H1 (cell line): ENCODE data around the gene PITPNM1. TPM values are rescaled to one million over a fixed set of nuclear protein-coding genes. Genes with fewer than 3 reads are reported as not detected.

ENCODE experiments used
- CTCF ChIA-PET: fragments of 300-600 bp; sonication (Branson Sonifier 250); formaldehyde crosslinking; loops from one replicate; lab custom pipeline; 2021; ENCODE audit not compliant: partially characterized antibody; lab: Charles Lee
- POLR2A ChIA-PET: fragments of 300-600 bp; sonication (Branson Sonifier 250); formaldehyde crosslinking; loops from one replicate; lab custom pipeline; 2021; ENCODE audit warnings: inconsistent platforms; ENCODE audit not compliant: partially characterized antibody; lab: Charles Lee
- DNase-seq, 2 experiments: peaks; one replicate each; pipeline versions ENCODE4 v3.0.0 to v3.0.0-alpha.2; 2010 to 2022; ENCODE audit warnings: low spot score in 2 of 2, low read depth in 1 of 2, mixed read lengths in 1 of 2
- FAIRE-seq: peaks from 2 replicates; lab custom pipeline; 2011; peaks lifted over from hg19 to GRCh38; lab: Jason Lieb, UNC
- H2AFZ ChIP-seq: 2 replicates; pipeline ENCODE4 v1.8.1; 2012; ENCODE audit warnings: low read length, inconsistent platforms
- H2AK5ac ChIP-seq: 2 replicates; pipeline ENCODE4 v1.6.1; 2013; ENCODE audit warnings: low read depth, low read length
- H2BK120ac ChIP-seq: replicated peaks from 2 replicates; pipeline ENCODE3; 2013; ENCODE audit warnings: low read depth, low read length, inconsistent platforms
- H2BK12ac ChIP-seq: 2 replicates; pipeline ENCODE4 v1.6.1; 2013; ENCODE audit warnings: low read depth, low read length
- H2BK15ac ChIP-seq: 2 replicates; pipeline ENCODE4 v1.6.1; 2013; ENCODE audit warnings: low read length
- H2BK20ac ChIP-seq: 2 replicates; pipeline ENCODE4 v1.6.1; 2013; ENCODE audit warnings: low read length
- H2BK5ac ChIP-seq: 2 replicates; pipeline ENCODE4 v1.6.1; 2013; ENCODE audit warnings: low read depth, low read length
- H3K14ac ChIP-seq: 2 replicates; pipeline ENCODE4 v1.6.1; 2013; ENCODE audit warnings: inconsistent platforms; ENCODE audit not compliant: insufficient read length
- H3K18ac ChIP-seq: 2 replicates; pipeline ENCODE4 v1.6.1; 2013; ENCODE audit warnings: low read length; ENCODE audit errors: extremely low read depth
- H3K23ac ChIP-seq: 2 replicates; pipeline ENCODE4 v1.6.1; 2013; ENCODE audit warnings: inconsistent platforms; ENCODE audit not compliant: insufficient read length
- H3K23me2 ChIP-seq: 2 replicates; pipeline ENCODE4 v1.6.1; 2013; ENCODE audit warnings: low read depth, low read length
- H3K27ac ChIP-seq: 2 replicates; pipeline ENCODE4 v1.6.1; 2011; ENCODE audit warnings: low read depth, low read length, inconsistent platforms
- H3K27me3 ChIP-seq, 4 experiments: replicated peaks in 1 of 4; 1 replicate in 1 of 4; 2 replicates in 3 of 4; pipeline versions ENCODE4 v1.6.1 to v1.8.1; 2011 to 2013; ENCODE audit warnings: low read length in 3 of 4, mild to moderate bottlenecking in 3 of 4, inconsistent platforms in 2 of 4, mixed read lengths in 2 of 4, moderate library complexity in 1 of 4; ENCODE audit not compliant: control insufficient read depth in 3 of 4, insufficient read depth in 3 of 4; ENCODE audit errors: extremely low read depth in 1 of 4
- H3K36me3 ChIP-seq, 4 experiments: 2 replicates each; pipeline versions ENCODE4 v1.6.1 to v1.8.1; 2011 to 2013; ENCODE audit warnings: mild to moderate bottlenecking in 4 of 4, low read length in 3 of 4, moderate library complexity in 2 of 4, control low read depth in 1 of 4, inconsistent platforms in 1 of 4; ENCODE audit not compliant: insufficient read depth in 4 of 4, control insufficient read depth in 2 of 4
- H3K4ac ChIP-seq: replicated peaks from 2 replicates; pipeline ENCODE3; 2013; ENCODE audit warnings: low read length, low read depth, mixed read lengths, inconsistent platforms; ENCODE audit not compliant: insufficient read length
- H3K4me1 ChIP-seq, 4 experiments: replicated peaks in 1 of 4; 1 replicate in 1 of 4; 2 replicates in 3 of 4; pipeline versions ENCODE4 v1.6.1 to v1.8.1; 2011 to 2013; ENCODE audit warnings: low read length in 3 of 4, inconsistent platforms in 2 of 4, mixed read lengths in 1 of 4; ENCODE audit not compliant: insufficient read depth in 4 of 4, control insufficient read depth in 3 of 4
- H3K4me2 ChIP-seq, 2 experiments: 2 replicates each; pipeline versions ENCODE4 v1.6.1 to v1.8.1; 2011 to 2013; ENCODE audit warnings: low read depth in 2 of 2, low read length in 2 of 2, control low read depth in 1 of 2, inconsistent platforms in 1 of 2, mild to moderate bottlenecking in 1 of 2; ENCODE audit not compliant: insufficient read depth in 1 of 2
- H3K4me3 ChIP-seq, 4 experiments: fragments of 200-600, 300-600 bp in 1 of 4; sonication (generic), shearing (Covaris generic), sonication (Bioruptor Twin) in 1 of 4; 2 replicates each; pipeline versions ENCODE4 v1.5.1 to v1.8.1; 2011 to 2016; ENCODE audit warnings: low read length in 4 of 4, low read depth in 3 of 4, control low read depth in 2 of 4, inconsistent platforms in 2 of 4, mild to moderate bottlenecking in 2 of 4, mixed read lengths in 1 of 4, moderate library complexity in 1 of 4; ENCODE audit not compliant: insufficient read depth in 2 of 4; ENCODE audit errors: extremely low read depth in 1 of 4
- H3K56ac ChIP-seq: replicated peaks from 2 replicates; pipeline ENCODE3; 2013; ENCODE audit warnings: low read depth, mild to moderate bottlenecking, mixed read lengths, low read length, inconsistent platforms; ENCODE audit not compliant: insufficient read length
- H3K79me1 ChIP-seq: 2 replicates; pipeline ENCODE4 v1.6.1; 2013; ENCODE audit warnings: low read depth, low read length, control low read depth
- H3K79me2 ChIP-seq, 2 experiments: 2 replicates each; pipeline versions ENCODE4 v1.6.1 to v1.8.1; 2012 to 2013; ENCODE audit warnings: low read length in 2 of 2, mild to moderate bottlenecking in 2 of 2, inconsistent platforms in 1 of 2; ENCODE audit not compliant: insufficient read depth in 2 of 2, control insufficient read depth in 1 of 2
- H3K9ac ChIP-seq, 4 experiments: replicated peaks in 1 of 4; 1 replicate in 1 of 4; 2 replicates in 3 of 4; pipeline versions ENCODE4 v1.6.1 to v1.8.1; 2011 to 2013; ENCODE audit warnings: low read depth in 3 of 4, low read length in 3 of 4, control low read depth in 2 of 4, mild to moderate bottlenecking in 2 of 4, moderate library complexity in 2 of 4, inconsistent platforms in 1 of 4; ENCODE audit errors: extremely low read depth in 1 of 4
- H3K9me3 ChIP-seq, 2 experiments: 2 replicates each; pipeline versions ENCODE4 v1.6.1 to v1.8.1; 2012 to 2013; ENCODE audit warnings: mild to moderate bottlenecking in 2 of 2, moderate library complexity in 2 of 2, control low read depth in 1 of 2, inconsistent platforms in 1 of 2, low read depth in 1 of 2, low read length in 1 of 2, mixed read lengths in 1 of 2; ENCODE audit not compliant: insufficient read depth in 2 of 2
- H4K20me1 ChIP-seq, 2 experiments: replicated peaks in 1 of 2; 2 replicates each; pipeline versions ENCODE3 to v1.8.1; 2011 to 2013; ENCODE audit warnings: inconsistent platforms in 2 of 2, low read length in 2 of 2, mild to moderate bottlenecking in 1 of 2; ENCODE audit not compliant: insufficient read depth in 2 of 2, control insufficient read depth in 1 of 2
- H4K5ac ChIP-seq: 2 replicates; pipeline ENCODE4 v1.6.1; 2013; ENCODE audit warnings: low read length, low read depth, mixed read lengths, inconsistent platforms; ENCODE audit not compliant: insufficient read length
- H4K8ac ChIP-seq: 2 replicates; pipeline ENCODE4 v1.8.0; 2013; ENCODE audit warnings: mild to moderate bottlenecking, moderate library complexity, low read length, inconsistent platforms; ENCODE audit not compliant: insufficient read depth; ENCODE audit errors: extremely low read depth
- H4K91ac ChIP-seq: replicated peaks from 2 replicates; pipeline ENCODE3; 2013; ENCODE audit warnings: low read length, mixed read lengths, inconsistent platforms; ENCODE audit not compliant: insufficient read length
- BCL11A ChIP-seq, 2 experiments: IDR thresholded peaks; one replicate each; pipeline ENCODE4 v1.6.1; 2011; ENCODE audit warnings: low read depth in 2 of 2, low read length in 2 of 2, mild to moderate bottlenecking in 2 of 2
- HDAC6 ChIP-seq: IDR thresholded peaks from one replicate; pipeline ENCODE4 v1.7.1; 2012; ENCODE audit warnings: low read depth, mild to moderate bottlenecking, inconsistent platforms, low read length, moderate library complexity
- JUN ChIP-seq: IDR thresholded peaks from 2 replicates; pipeline ENCODE4 v1.6.1; 2011; ENCODE audit warnings: low read depth, mild to moderate bottlenecking, improper control_type of control experiment, low read length
- KDM1A ChIP-seq: fragments of 200-600, 300-600 bp; sonication (generic); IDR thresholded peaks from 2 replicates; pipeline ENCODE4 v1.7.1; 2016; ENCODE audit warnings: mild to moderate bottlenecking, low read length, borderline replicate concordance
- KDM4A ChIP-seq: IDR thresholded peaks from one replicate; pipeline ENCODE4 v1.7.1; 2012; ENCODE audit warnings: low read depth, mild to moderate bottlenecking, moderate library complexity, low read length, inconsistent platforms; ENCODE audit not compliant: severe bottlenecking
- SRF ChIP-seq: IDR thresholded peaks from 2 replicates; pipeline ENCODE4 v1.6.1; 2011; ENCODE audit warnings: mild to moderate bottlenecking, low read depth, low read length, moderate library complexity
- WGBS, 2 experiments: shearing (Covaris generic) in 1 of 2; methylation state at CpG; one replicate each; pipeline versions ENCODE4 v1.1.6 to v1.1.7; 2013 to 2015; ENCODE audit warnings: low lambda C conversion rate in 2 of 2, mixed read lengths in 2 of 2, inconsistent platforms in 1 of 2, low coverage in 1 of 2, missing lambda C conversion rate in 1 of 2; ENCODE audit not compliant: insufficient replicate concordance in 2 of 2, insufficient coverage in 1 of 2, insufficient read length in 1 of 2; ENCODE audit errors: extremely low coverage in 1 of 2, missing lambda C conversion rate in 1 of 2; 5-methylcytosine and 5-hydroxymethylcytosine counted together
- polyA plus RNA-seq, 7 experiments: library from polyadenylated mRNA; depleted of rRNA in 3 of 7; stranded (reverse) in 5 of 7; unstranded in 2 of 7; fragments of >200 nt in 5 of 7; fragments of 200-250 nt in 2 of 7; gene quantifications; 1 replicate in 5 of 7; 2 replicates in 1 of 7; 4 replicates in 1 of 7; pipeline versions ENCODE4 v1.2.1 to v1.2.3, GENCODE V29; 2011 to 2013; ENCODE audit warnings: missing spikeins in 2 of 7, mixed read lengths in 2 of 7
- total RNA-seq: library from RNA; stranded (reverse); fragmentation: NEBNext Ultra II Directional; extraction: Animal tissue kit (Norgen Biotek cat#: 25700); gene quantifications from 2 replicates; pipeline ENCODE4 v1.2.1, GENCODE V29; 2021

Gene PITPNM1
- total and polyA plus RNA-seq, 2 of the 8 experiments (the other 6 are each of a cell fraction or from before 2014, with no cell fraction given) = 27.2 to 52.7 TPM

- H3K9ac ChIP-seq = no peak overlapping the region
- no peak overlapping the region for H4K91ac ChIP-seq
- no peaks in the 10 kb centered on the region for H3K79me2 ChIP-seq
- no peaks in the 10 kb centered on the region for H3K36me3 ChIP-seq
- H3K23me2 ChIP-seq = no peaks in the 10 kb centered on the region
- ChIA-PET POLR2A (interaction anchor here (1.0 kb wide), 1 partner anchor 21 kb away, joined by 3 read pairs; no protein-coding TSS in a partner anchor), CTCF (interaction anchor here (0.6 to 1.2 kb wide), 2 partner anchors 118 to 247 kb away, joined by 3 to 4 read pairs; partner anchors contain the start of gene PPP1CA)
- no peak overlapping the region for H3K18ac ChIP-seq
- no peak overlapping the region for H3K4ac ChIP-seq
- no peak overlapping the region for H3K14ac ChIP-seq
- H2BK5ac ChIP-seq = no peak overlapping the region
- TF ChIP-seq SRF (no peak), BCL11A (IDR thresholded peaks at IDR 0.05; ENCODE audit: low read depth in 2 of 2, low read length in 2 of 2) (no peak), KDM4A (no peak), KDM1A (no peak), JUN (no peak), HDAC6 (no peak)
- H2BK15ac ChIP-seq = no peak overlapping the region
- H2BK12ac ChIP-seq = no peak overlapping the region
- no peaks in the 10 kb centered on the region for H3K4me1 ChIP-seq
- no peak overlapping the region for H2BK20ac ChIP-seq
- no peak for FAIRE-seq
- 93% methylated on average over 25 of the region's 32 CpGs; no CpG with 5 or more reads in 1 of the 2 experiments for WGBS, 2 experiments
- no peak overlapping the region for H3K4me2 ChIP-seq
- H3K27me3 ChIP-seq = no peaks in the 10 kb centered on the region
- no peak overlapping the region for H2AFZ ChIP-seq
- no peaks in the 10 kb centered on the region for H4K20me1 ChIP-seq
- H2BK120ac ChIP-seq = no peak overlapping the region
- no peaks in the 10 kb centered on the region for H3K9me3 ChIP-seq
- no peak for DNase-seq
- no peak overlapping the region for H4K8ac ChIP-seq
- H2AK5ac ChIP-seq = no peak overlapping the region
- H3K56ac ChIP-seq = no peak overlapping the region
- no peak overlapping the region for H3K23ac ChIP-seq
- no peak overlapping the region for H4K5ac ChIP-seq
- H3K79me1 ChIP-seq = no peaks in the 10 kb centered on the region
- no peak overlapping the region for H3K27ac ChIP-seq
- no peak overlapping the region for H3K4me3 ChIP-seq
Observed at GRCh38 chr11:67519726-67520125, 14.6 kb upstream of the PITPNM1 start.
